Suprapubic skin (tissue), 3 donors: ENCODE data around the gene TBC1D22A.

Experiments used
- POLR2AphosphoS5 ChIP-seq, 3 donors: sonication (generic); formaldehyde crosslinking; IDR thresholded peaks; one replicate each; pipeline ENCODE4 v1.6.1; 2017; ENCODE audit warnings: antibody characterized with exemption in 3 of 3
- TF ChIP-seq, protein P1 (sequence below), 2 donors: fragments of 200-600 bp in 1 of 2; fragments of 450-650 bp in 1 of 2; sonication (generic) in 1 of 2; IDR thresholded peaks; one replicate each; pipeline ENCODE4 v1.5.1; 2016 to 2019; ENCODE audit warnings: antibody characterized with exemption in 2 of 2, mild to moderate bottlenecking in 1 of 2, moderate library complexity in 1 of 2

- TF ChIP-seq, protein P1, sequence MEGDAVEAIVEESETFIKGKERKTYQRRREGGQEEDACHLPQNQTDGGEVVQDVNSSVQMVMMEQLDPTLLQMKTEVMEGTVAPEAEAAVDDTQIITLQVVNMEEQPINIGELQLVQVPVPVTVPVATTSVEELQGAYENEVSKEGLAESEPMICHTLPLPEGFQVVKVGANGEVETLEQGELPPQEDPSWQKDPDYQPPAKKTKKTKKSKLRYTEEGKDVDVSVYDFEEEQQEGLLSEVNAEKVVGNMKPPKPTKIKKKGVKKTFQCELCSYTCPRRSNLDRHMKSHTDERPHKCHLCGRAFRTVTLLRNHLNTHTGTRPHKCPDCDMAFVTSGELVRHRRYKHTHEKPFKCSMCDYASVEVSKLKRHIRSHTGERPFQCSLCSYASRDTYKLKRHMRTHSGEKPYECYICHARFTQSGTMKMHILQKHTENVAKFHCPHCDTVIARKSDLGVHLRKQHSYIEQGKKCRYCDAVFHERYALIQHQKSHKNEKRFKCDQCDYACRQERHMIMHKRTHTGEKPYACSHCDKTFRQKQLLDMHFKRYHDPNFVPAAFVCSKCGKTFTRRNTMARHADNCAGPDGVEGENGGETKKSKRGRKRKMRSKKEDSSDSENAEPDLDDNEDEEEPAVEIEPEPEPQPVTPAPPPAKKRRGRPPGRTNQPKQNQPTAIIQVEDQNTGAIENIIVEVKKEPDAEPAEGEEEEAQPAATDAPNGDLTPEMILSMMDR (IDR thresholded peaks at IDR 0.05), result no peak
- no peak for TF ChIP-seq POLR2AphosphoS5 (IDR thresholded peaks at IDR 0.05)
Measured at GRCh38 chr22:47163856-47164513, 401.5 kb downstream of the TBC1D22A start.
